GM04503 (cell line): ENCODE data around the gene P2RY12.
"Not testable (repeated sequence)": the region's sequence is repeated elsewhere in the genome, so short reads cannot be mapped to it uniquely, and the experiment has no call there.

Experiments
- DNase-seq: peaks from one replicate; pipeline ENCODE4 v3.0.0-alpha.2; 2012; ENCODE audit warnings: low read depth

Gene P2RY12

GRCh38 chr3:151393146-151393830, 8.7 kb upstream of the P2RY12 start:
- DNase-seq, result no peak

- DNase-seq, result not testable (repeated sequence)
Observed at GRCh38 chr3:151392191-151392590, 7.6 kb upstream of the P2RY12 start.

- no peak for DNase-seq
Observed at GRCh38 chr3:151391720-151392119, 7.2 kb upstream of the P2RY12 start.

- DNase-seq, result no peak
Observed at GRCh38 chr3:151387842-151388241, 3.3 kb upstream of the P2RY12 start.

GRCh38 chr3:151387432-151387831, 2.9 kb upstream of the P2RY12 start:
- no peak for DNase-seq

GRCh38 chr3:151386056-151386455, 1.5 kb upstream of the P2RY12 start:
- no peak for DNase-seq

GRCh38 chr3:151383956-151384355, 597 bp downstream of the P2RY12 start:
- no peak for DNase-seq

- DNase-seq, result no peak
Observed at GRCh38 chr3:151383111-151383510, 1.4 kb downstream of the P2RY12 start.

GRCh38 chr3:151382671-151383070, 1.9 kb downstream of the P2RY12 start:
- DNase-seq, result no peak

- no peak for DNase-seq
Observed at GRCh38 chr3:151379083-151379734, 5.3 kb downstream of the P2RY12 start.

- DNase-seq, result no peak
Observed at GRCh38 chr3:151377768-151378385, 6.7 kb downstream of the P2RY12 start.

- DNase-seq, result no peak
Observed at GRCh38 chr3:151372063-151372820, 12.3 kb downstream of the P2RY12 start.

- DNase-seq, result no peak
Observed at GRCh38 chr3:151371526-151371925, 13.0 kb downstream of the P2RY12 start.

GRCh38 chr3:151367448-151367847, 17.1 kb downstream of the P2RY12 start:
- no peak for DNase-seq

GRCh38 chr3:151366993-151367392, 17.6 kb downstream of the P2RY12 start:
- DNase-seq, result no peak

GRCh38 chr3:151362751-151363174, 21.8 kb downstream of the P2RY12 start:
- DNase-seq, result no peak

- no peak for DNase-seq
Observed at GRCh38 chr3:151357463-151357850, 27.1 kb downstream of the P2RY12 start.

GRCh38 chr3:151356794-151357462, 27.6 kb downstream of the P2RY12 start:
- DNase-seq, result no peak

- no peak for DNase-seq
Observed at GRCh38 chr3:151351648-151352047, 32.9 kb downstream of the P2RY12 start.

GRCh38 chr3:151351219-151351618, 33.3 kb downstream of the P2RY12 start:
- DNase-seq, result no peak

GRCh38 chr3:151350656-151351055, 33.9 kb downstream of the P2RY12 start:
- no peak for DNase-seq

- no peak for DNase-seq
Observed at GRCh38 chr3:151347432-151347831, 37.1 kb downstream of the P2RY12 start.
